AG09309 (cell line): Measurements from ENCODE around the gene MAPK11.
A peak's percentile ranks its signal among the peaks of the same experiment; 100 is the strongest.

ENCODE experiments used
- DNase-seq: peaks from one replicate; pipeline ENCODE4 v3.0.0-alpha.2; 2010; ENCODE audit warnings: low read depth
- H3K4me3 ChIP-seq: 2 replicates; pipeline ENCODE4 v1.5.1; 2011; ENCODE audit warnings: mild to moderate bottlenecking, low read depth, low read length, moderate library complexity; ENCODE audit not compliant: control insufficient read depth
- TF ChIP-seq, protein P1 (sequence below): IDR thresholded peaks from 2 replicates; pipeline ENCODE4 v1.5.1; 2011; ENCODE audit warnings: mild to moderate bottlenecking, low read depth, low read length, inconsistent platforms; ENCODE audit not compliant: insufficient read depth, control insufficient read depth; ENCODE audit errors: missing control alignments

The MAPK11 gene

DNA sequence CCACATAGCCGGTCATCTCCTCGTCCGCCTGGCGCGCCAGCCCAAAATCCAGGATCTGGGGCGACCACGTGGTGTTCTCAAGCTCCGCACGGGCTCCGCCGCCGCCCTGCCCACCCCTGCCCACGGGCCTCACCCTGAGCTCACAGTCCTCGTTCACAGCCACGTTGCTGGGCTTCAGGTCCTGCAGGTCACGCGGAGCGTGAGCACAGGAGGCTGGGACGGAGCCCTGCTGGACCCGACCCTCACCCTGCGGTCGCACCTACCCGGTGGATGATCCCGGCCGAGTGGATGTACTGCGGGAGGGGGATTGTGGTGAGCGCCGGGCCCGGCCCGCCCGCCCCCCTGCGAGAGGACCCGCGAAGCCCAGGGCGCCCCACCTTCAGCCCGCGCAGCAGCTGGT, 3.2 kb downstream of the MAPK11 start:
- DNase-seq = no peak
- TF ChIP-seq, protein P1, sequence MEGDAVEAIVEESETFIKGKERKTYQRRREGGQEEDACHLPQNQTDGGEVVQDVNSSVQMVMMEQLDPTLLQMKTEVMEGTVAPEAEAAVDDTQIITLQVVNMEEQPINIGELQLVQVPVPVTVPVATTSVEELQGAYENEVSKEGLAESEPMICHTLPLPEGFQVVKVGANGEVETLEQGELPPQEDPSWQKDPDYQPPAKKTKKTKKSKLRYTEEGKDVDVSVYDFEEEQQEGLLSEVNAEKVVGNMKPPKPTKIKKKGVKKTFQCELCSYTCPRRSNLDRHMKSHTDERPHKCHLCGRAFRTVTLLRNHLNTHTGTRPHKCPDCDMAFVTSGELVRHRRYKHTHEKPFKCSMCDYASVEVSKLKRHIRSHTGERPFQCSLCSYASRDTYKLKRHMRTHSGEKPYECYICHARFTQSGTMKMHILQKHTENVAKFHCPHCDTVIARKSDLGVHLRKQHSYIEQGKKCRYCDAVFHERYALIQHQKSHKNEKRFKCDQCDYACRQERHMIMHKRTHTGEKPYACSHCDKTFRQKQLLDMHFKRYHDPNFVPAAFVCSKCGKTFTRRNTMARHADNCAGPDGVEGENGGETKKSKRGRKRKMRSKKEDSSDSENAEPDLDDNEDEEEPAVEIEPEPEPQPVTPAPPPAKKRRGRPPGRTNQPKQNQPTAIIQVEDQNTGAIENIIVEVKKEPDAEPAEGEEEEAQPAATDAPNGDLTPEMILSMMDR = no peak
- no peak overlapping the region for H3K4me3 ChIP-seq

GRCh38 chr22:50264946-50265669, 5.1 kb downstream of the MAPK11 start:
- TF ChIP-seq, protein P1 = no peak
- H3K4me3 ChIP-seq = no peak overlapping the region
- DNase-seq = no peak

DNA sequence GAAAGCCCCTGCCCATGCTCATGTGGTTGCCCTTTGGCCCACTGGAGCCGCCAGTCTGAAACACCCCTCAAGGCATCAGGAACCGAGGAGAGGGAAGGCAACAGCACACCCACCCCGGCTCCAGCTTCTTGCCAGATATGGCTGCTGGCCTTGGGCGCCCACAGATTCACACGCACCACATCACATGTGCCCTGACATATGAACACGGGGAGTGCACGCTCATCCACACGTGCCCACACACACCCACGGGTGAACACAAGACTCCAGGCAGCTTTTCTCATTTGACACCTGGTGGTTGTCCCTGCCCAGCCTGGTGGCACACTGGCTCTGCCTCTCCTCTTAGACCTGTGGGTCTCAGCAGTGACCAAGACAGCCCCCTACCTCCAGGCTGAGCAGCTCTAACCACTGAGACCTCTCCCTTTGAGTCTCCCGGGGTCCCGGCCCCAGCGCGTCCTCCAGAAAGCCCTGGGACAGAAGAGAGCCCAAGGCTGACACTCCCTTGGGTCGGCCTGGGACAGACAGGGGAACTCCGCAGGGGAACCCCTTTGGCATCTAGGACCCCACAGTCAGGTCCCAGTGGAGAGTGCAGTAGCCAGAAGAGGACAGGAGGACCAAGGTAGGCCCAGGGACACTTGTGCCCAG, 6.0 kb downstream of the MAPK11 start:
- H3K4me3 ChIP-seq = no peak overlapping the region
- DNase-seq = no peak
- TF ChIP-seq, protein P1 = no peak

- H3K4me3 ChIP-seq = no peak overlapping the region
- TF ChIP-seq, protein P1 = no peak
- DNase-seq = no peak
These were observed 7.1 kb downstream of the MAPK11 start for GRCh38 chr22:50262973-50263617.

DNA sequence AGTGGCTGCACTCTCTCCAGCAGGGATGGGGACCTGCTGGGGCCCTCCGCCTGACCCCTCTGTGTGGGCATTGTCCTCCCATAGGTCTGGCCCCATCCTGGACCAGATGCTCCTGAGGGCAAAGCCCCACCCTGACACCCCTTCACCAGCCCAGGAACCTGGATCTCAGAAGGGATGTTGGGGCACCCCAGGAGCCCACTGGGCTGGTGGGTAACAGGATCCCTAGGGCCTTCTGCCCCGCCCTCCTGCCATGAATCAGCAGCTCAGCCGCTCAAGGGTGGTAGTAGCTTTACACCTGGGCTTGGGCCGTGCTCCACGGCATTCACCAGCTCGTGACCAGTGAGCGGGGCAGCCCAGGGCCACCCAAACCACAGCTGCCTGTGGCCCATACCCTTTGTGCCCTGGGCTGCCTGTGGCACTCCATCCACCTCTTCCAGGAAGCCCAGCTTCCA, 7.7 kb downstream of the MAPK11 start:
- TF ChIP-seq, protein P1 = no peak
- H3K4me3 ChIP-seq = no peak overlapping the region
- no peak for DNase-seq

- DNase-seq = no peak
- peak within 1 kb of the TSS; percentile 52 for H3K4me3 ChIP-seq
- TF ChIP-seq, protein P1 = no peak
These were observed 8.3 kb downstream of the MAPK11 start, which contains the start of gene MAPK12 for GRCh38 chr22:50261615-50262459. MAPK12 (minus strand) TSS chr22:50261683; CDS start chr22:50261509, 174 bp downstream.
